ENCODE results near the gene ADGRB3. TPM values are rescaled to one million over a fixed set of nuclear protein-coding genes. Genes with fewer than 3 reads are reported as not detected.

The ADGRB3 gene
- total and polyA plus RNA-seq, 12 donors, result 0.47 to 2.1 (median 0.85) TPM

GRCh38 chr6:69042297-69042696, 407.2 kb downstream of the ADGRB3 start:
- Histone ChIP-seq H3K36me3 (no peaks in the 10 kb centered on the region), H3K9me3 (no peaks in the 10 kb centered on the region), H3K4me1 (no peaks in the 10 kb centered on the region), H3K27ac (no peak overlapping the region), H3K4me3 (no peak overlapping the region), H3K27me3 (no peaks in the 10 kb centered on the region)
- 75 to 84% methylated on average over 3 of the region's 3 CpGs for WGBS, 2 donors
- ATAC-seq (no peak), DNase-seq (no peak)
- TF ChIP-seq, protein P1, sequence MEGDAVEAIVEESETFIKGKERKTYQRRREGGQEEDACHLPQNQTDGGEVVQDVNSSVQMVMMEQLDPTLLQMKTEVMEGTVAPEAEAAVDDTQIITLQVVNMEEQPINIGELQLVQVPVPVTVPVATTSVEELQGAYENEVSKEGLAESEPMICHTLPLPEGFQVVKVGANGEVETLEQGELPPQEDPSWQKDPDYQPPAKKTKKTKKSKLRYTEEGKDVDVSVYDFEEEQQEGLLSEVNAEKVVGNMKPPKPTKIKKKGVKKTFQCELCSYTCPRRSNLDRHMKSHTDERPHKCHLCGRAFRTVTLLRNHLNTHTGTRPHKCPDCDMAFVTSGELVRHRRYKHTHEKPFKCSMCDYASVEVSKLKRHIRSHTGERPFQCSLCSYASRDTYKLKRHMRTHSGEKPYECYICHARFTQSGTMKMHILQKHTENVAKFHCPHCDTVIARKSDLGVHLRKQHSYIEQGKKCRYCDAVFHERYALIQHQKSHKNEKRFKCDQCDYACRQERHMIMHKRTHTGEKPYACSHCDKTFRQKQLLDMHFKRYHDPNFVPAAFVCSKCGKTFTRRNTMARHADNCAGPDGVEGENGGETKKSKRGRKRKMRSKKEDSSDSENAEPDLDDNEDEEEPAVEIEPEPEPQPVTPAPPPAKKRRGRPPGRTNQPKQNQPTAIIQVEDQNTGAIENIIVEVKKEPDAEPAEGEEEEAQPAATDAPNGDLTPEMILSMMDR (IDR thresholded peaks at IDR 0.05), result no peak
- intact Hi-C loops (cut with DNase I), result no loop called here

- ATAC-seq (no peak), DNase-seq (no peak)
- Histone ChIP-seq H3K27me3 (no peaks in the 10 kb centered on the region), H3K4me1 (no peaks in the 10 kb centered on the region), H3K36me3 (no peaks in the 10 kb centered on the region), H3K9me3 (no peaks in the 10 kb centered on the region), H3K27ac (no peak overlapping the region), H3K4me3 (no peak overlapping the region)
- WGBS, 2 donors, result 67 to 74% methylated on average over 3 of the region's 3 CpGs
- intact Hi-C loops (cut with DNase I), result no loop called here
- TF ChIP-seq, protein P1 (IDR thresholded peaks at IDR 0.05), result no peak
These were observed 409.5 kb downstream of the ADGRB3 start for GRCh38 chr6:69044534-69044933.

GRCh38 chr6:69059413-69059812, 424.3 kb downstream of the ADGRB3 start:
- TF ChIP-seq, protein P1 (IDR thresholded peaks at IDR 0.05), result no peak
- Histone ChIP-seq H3K27me3 (no peaks in the 10 kb centered on the region), H3K27ac (no peak overlapping the region), H3K4me1 (no peaks in the 10 kb centered on the region), H3K36me3 (no peaks in the 10 kb centered on the region), H3K9me3 (no peaks in the 10 kb centered on the region), H3K4me3 (no peak overlapping the region)
- intact Hi-C loops (cut with DNase I), result no loop called here
- 65 to 66% methylated on average over 1 of the region's 1 CpG for WGBS, 2 donors
- DNase-seq (no peak), ATAC-seq (no peak)

DNA sequence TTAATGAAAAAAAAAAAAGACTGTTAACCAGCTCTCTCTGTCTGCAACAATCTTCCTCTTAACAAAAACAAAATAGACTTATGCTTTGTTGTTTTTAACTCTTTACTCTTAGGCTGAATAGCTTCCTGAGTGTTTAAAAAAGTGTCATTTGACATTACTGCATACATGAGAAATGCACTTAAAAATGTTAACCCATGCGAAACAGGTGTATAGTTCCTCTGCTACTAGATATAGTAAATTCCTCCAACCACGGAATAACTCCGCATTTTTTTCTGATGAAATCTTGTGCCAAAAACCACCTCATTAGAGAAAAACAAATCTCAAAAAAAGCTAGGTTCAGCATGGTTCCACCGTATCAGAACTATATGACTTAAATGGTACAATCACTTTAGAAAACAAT, 426.0 kb downstream of the ADGRB3 start:
- no peak overlapping the region for H3K4me3 ChIP-seq
- WGBS, 2 donors, result 85 to 91% methylated on average over 4 of the region's 4 CpGs
- ATAC-seq, result no peak

More for the DNA sequence above, 426.0 kb downstream of the ADGRB3 start:
- H3K4me1 ChIP-seq, result no peaks in the 10 kb centered on the region
- DNase-seq, result no peak
- no peaks in the 10 kb centered on the region for H3K36me3 ChIP-seq
- intact Hi-C loops (cut with DNase I), result no loop called here
- no peaks in the 10 kb centered on the region for H3K9me3 ChIP-seq
- no peak overlapping the region for H3K27ac ChIP-seq
- TF ChIP-seq, protein P1 (IDR thresholded peaks at IDR 0.05), result no peak
- no peaks in the 10 kb centered on the region for H3K27me3 ChIP-seq

Data from heart right ventricle (tissue), 16 donors.